NCI-H2029 (cell line): Measurements from ENCODE around the gene ZFP36L1.

ENCODE experiments used
- DNase-seq: peaks from one replicate; lab custom pipeline; 2025; lab: John Stamatoyannopoulos, UW

The ZFP36L1 gene

GRCh38 chr14:68816183-68816942, 23.5 kb upstream of the ZFP36L1 start:
- DNase-seq: peak; percentile 55

- no peak for DNase-seq
Observed at GRCh38 chr14:68815298-68816182, 22.7 kb upstream of the ZFP36L1 start.

- peak; percentile 17 for DNase-seq
Observed at GRCh38 chr14:68814539-68815297, 21.9 kb upstream of the ZFP36L1 start.

GRCh38 chr14:68814238-68814538, 21.3 kb upstream of the ZFP36L1 start:
- DNase-seq: no peak

GRCh38 chr14:68813318-68813838, 20.5 kb upstream of the ZFP36L1 start:
- DNase-seq: no peak

GRCh38 chr14:68811171-68811570, 18.3 kb upstream of the ZFP36L1 start:
- no peak for DNase-seq

GRCh38 chr14:68810173-68811153, 17.6 kb upstream of the ZFP36L1 start:
- no peak for DNase-seq

GRCh38 chr14:68809524-68809923, 16.7 kb upstream of the ZFP36L1 start:
- no peak for DNase-seq

- no peak for DNase-seq
Observed at GRCh38 chr14:68808696-68809480, 16.0 kb upstream of the ZFP36L1 start.

- DNase-seq: no peak
Observed at GRCh38 chr14:68807987-68808386, 15.1 kb upstream of the ZFP36L1 start.

GRCh38 chr14:68807148-68807600, 14.3 kb upstream of the ZFP36L1 start:
- DNase-seq: peak; percentile 6

- DNase-seq: no peak
Observed at GRCh38 chr14:68806526-68807147, 13.8 kb upstream of the ZFP36L1 start.

GRCh38 chr14:68805414-68805813, 12.5 kb upstream of the ZFP36L1 start:
- no peak for DNase-seq

GRCh38 chr14:68801631-68802030, 8.8 kb upstream of the ZFP36L1 start:
- no peak for DNase-seq

- DNase-seq: no peak
Observed at GRCh38 chr14:68800953-68801352, 8.1 kb upstream of the ZFP36L1 start.

GRCh38 chr14:68800390-68800789, 7.5 kb upstream of the ZFP36L1 start:
- no peak for DNase-seq

- no peak for DNase-seq
Observed at GRCh38 chr14:68798621-68799020, 5.8 kb upstream of the ZFP36L1 start.

GRCh38 chr14:68797121-68797670, 4.3 kb upstream of the ZFP36L1 start:
- no peak for DNase-seq

- no peak for DNase-seq
Observed at GRCh38 chr14:68796418-68797101, 3.7 kb upstream of the ZFP36L1 start.
